NCI-H524 (cell line): ENCODE measurements around the gene KRTAP4-9.
"Not testable (repeated sequence)": the region's sequence is repeated elsewhere in the genome, so short reads cannot be mapped to it uniquely, and the experiment has no call there.

Experiments used
- DNase-seq, 2 experiments: peaks; one replicate each; lab custom pipeline; 2025; lab: John Stamatoyannopoulos, UW

KRTAP4-9 gene

DNA sequence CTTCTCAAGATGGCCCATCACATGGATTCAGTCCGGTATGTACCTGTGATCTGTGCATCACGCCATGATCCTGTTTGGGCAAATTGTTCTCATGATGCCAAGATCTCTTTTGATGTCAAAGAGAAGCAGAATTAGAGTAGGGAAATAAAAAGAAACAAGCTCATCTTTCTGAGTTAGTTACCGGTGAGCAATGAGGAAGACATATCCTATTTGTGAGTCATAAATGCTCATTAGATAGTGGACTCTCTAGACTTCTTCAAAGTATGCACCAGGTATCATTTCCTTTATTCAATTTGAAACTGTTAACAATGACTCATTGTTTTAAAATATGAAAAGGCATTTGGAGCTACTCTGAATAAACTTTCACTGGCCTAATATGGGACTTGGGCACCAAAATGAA, 26.8 kb downstream of the KRTAP4-9 start:
- DNase-seq = no peak

DNA sequence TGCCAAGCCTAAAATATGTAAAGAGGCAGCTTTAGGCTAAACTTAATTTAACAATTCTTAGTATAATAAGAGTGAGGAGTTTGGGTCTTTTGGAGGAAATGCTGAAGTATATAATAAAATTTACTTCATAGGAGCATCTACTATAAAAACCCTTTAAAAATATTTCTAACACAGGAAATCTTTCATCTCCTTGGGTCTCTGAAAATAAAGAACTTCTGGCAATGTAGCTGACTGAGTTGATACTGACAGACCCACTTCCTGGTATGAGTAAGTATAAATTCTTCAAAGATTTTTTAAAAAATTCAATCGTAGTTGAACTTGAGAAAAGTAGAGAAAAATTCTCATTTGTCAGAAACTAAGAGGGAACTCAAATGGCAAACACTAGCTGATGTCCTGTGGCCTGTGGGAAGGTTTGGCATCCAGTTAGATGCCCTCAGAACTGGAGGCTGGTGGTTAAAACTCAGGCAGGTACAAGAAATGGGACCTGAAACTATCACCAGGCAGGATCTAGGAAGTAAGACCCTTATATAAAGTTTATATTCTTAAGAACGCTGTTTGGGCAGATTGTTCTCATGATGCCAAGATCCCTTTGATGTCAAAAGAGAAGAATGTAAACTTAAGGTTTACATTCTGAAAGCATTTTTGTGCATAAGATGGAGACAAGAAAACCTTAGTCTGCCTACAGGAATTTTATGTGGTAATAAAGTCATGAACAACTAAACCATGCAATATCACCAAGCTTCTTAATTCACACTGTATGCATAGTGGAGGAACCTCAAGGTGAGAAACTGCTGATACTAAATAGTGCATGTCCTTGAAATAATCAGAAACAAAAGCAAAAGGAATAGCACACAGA, 28.9 kb downstream of the KRTAP4-9 start:
- no peak for DNase-seq

DNA sequence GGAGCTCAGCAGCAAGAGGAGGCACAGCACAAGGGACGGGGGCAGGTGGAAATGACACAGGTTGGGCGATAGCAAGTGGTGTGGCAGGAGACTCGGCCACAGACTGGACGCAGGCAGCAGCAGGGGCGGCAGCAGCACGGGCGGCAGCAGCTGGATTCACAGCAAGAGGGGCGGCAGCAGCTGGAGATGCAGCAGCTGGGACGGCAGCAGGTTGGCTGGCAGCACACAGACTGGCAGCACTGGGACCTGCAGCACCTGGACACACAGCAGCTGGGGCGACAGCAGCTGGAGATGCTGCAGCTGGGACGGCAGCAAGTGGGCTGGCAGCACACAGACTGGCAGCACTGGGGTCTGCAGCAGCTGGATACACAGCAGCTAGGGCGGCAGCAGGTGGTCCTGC, 34.7 kb downstream of the KRTAP4-9 start:
- not testable (repeated sequence) for DNase-seq

DNA sequence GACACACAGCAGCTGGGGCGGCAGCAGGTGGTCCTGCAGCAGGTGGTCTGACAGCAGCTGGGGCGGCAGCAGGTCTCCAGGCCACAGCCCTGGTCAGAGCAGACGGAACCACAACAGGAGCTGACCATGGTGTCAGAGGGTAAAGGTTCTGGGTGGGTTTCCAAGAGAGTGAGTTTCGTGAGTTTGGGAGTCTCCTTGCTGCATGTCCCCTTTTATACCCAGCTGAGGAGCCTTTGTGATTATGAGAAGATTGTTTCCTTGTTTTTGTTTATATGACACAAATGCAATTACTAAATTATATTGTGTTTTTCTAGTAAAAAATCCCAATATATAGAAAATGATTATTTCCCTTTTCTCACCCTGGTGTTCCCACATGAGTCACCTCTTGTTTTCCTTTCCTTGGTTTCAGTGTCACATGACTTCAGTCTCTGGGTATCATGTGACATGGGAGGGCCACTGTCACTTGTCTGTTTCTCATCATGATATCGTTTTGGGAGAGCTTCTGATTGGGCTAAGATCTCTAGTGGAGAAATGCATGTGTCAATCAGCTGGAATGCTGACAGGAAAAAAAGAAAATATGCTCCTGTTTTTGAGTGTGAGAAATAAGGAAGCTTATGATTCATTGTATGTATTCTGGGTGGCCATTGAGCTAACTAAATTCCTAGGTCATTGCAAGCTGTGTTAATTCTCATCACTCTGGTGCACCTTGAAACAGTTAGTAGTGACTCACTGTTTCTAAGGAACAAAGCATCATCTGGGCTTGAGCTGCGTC, 35.4 kb downstream of the KRTAP4-9 start, which contains the start of gene KRTAP4-6:
KRTAP4-6 (minus strand) TSS at position 185 of the 772 bp plus-strand sequence; CDS start at position 128, 57 bp downstream.
- DNase-seq = no peak

DNA sequence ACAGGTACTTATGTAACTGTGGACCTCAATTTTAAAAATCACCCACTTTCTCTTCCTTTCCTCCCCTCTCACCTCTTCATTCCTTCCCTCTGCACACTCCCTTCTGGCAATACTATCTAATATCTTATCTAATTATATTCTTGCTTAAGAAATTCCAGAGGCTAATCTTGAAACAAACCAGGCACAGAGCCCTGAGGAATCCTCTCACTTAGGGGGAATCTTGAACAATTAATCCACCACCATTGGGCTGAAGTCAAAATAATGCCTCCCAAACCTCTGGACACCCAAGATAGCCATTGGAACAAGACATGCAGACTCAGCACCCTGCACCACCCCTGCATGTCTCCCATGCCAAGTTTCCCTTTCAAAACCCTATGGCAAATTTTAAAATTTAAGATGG, 36.2 kb downstream of the KRTAP4-9 start:
- DNase-seq = no peak

DNA sequence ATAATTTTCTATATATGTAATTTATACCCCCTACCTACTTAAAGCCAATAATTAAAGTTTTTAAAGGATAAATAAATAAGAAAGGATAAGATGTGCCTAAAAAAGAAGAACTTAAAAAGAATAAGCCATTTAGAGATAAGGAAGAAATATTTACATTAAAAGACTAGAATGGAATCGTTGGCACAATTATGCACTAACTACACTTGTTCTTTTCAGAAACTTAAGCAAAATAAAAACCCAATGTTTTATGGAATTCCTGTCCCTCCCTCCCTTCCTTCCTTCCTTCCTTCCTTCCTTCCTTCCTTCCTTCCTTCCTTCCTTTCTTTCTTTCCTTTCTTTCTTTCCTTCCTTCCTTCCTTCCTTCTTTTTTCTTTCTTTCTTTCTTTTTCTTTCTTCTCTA, 39.7 kb downstream of the KRTAP4-9 start:
- DNase-seq = no peak

DNA sequence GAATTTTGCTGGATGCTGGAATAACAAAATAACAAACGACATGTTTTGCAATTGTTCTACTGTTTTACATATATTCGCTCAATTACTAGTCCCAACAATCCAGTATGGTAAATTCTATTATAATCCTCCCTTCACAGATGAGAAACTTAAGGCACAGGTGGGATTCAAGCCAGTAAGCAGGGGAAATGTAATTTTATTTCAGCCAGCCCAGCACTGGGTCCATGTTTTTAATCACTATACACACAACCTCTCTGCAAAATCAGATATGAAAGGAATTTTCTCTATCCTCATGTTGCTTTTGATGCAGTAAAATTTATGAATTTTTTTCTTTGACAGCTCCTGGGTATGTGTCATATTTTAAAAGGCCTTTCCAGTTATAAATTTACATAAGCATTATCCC, 40.1 kb downstream of the KRTAP4-9 start:
- no peak for DNase-seq

DNA sequence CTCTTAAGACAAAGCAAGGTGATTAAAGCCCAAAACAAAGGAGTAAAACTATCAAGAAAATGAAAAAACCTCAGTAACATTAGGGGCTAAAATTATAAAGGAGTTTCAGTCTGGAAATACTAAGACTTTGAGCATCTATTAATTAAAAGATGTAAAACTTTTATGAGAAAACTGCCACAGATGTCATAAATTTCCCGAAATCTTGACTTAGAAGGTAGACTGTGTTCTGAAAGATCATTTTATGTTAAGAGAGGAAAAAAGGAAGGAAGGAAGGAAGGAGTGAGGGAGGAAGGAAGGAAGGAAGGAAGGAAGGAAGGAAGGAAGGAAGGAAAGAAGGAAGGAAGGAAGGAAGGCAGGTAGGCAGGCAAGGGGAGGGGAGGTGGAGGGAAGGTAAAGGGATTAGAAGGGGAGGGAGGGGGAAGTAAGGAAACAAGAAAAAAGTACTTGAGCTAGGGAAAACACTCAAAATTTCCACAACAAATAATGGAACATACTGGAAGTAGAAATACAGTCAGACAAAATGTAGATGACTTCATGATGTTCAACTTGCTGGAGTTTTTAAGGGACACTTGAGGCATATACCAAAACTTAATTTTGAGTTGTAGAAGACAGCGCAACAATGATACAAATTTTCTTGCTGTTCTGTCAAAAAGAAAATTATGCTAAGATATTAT, 42.5 kb downstream of the KRTAP4-9 start:
- DNase-seq = no peak

DNA sequence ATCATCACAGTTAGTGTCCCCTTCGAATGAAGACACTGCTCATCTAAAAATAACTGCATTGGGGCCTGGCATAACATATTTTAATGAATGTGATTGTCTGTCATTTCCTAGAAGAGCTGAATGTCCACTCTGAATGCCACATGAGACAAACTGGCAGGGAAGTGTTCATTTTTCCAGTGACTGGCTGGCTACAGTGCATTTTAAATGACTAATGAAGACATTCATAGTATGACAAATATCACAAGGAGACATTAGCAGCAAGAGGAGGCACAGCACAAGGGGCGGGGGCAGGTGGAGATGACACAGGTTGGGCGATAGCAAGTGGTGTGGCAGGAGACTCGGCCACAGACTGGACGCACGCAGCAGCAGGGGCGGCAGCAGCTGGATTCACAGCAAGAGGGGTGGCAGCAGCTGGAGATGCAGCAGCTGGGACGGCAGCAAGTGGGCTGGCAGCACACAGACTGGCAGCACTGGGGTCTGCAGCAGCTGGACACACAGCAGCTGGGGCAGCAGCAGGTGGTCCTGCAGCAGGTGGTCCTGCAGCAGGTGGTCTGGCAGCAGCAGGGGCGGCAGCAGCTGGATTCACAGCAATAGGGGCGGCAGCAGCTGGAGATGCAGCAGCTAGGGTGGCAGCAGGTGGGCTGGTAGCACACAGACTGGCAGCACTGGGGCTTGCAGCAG, 43.9 kb downstream of the KRTAP4-9 start:
- not testable (repeated sequence) for DNase-seq

DNA sequence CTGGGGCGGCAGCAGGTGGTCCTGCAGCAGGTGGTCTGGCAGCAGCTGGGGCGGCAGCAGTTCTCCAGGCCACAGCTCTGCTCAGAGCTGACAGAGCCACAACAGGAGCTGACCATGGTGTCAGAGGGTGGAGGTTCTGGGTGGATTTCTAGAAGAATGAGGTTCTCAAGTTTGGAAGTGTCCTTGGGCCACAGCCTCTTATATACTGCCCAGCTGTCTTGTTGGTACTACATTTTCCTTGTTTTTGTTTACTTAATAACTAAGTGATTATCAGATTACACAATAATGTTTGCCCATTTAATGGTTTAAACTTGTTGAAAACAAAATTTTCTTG, 44.4 kb downstream of the KRTAP4-9 start, which contains the start of gene KRTAP4-5:
KRTAP4-5 (minus strand) TSS at position 174 of the 334 bp plus-strand sequence; CDS start at position 116, 58 bp downstream.
- no peak for DNase-seq

DNA sequence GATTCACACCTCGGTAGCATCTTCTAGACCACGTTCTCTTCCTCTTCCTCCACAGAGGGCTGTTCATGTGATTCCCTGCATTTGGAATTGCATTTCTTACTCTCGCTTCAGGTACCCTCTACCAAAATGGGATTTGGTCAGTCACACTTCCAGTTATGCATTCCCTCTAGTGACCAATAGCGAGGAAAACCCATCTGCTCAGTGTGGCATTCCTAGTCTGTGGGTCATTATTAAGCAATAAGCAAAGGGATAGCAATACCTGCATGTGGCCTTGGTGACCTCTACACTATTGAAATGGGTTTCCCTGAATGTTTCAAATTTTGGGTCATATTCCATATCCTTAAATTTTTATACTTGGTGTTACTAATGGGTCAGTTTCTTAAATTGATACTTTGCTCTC, 44.8 kb downstream of the KRTAP4-9 start:
- no peak for DNase-seq

DNA sequence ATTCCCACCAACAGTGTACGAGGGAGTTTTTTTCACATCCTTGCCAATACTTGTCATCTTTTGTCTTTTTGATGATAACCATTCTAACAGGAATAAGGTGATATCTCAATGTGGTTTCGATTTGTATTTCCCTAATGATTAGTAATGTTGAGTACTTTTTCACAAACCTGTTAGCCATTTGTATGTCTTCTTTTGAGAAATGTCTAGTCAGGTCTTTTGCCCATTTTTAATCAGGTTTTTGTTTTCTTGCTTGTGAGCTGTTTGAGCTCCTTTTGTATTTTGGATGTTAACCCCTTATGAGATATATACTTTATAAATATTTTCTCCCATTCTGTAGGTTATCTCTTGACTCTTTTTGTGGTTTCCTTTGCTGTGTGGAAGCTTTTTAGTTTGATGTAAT, 46.3 kb downstream of the KRTAP4-9 start:
- DNase-seq = no peak

DNA sequence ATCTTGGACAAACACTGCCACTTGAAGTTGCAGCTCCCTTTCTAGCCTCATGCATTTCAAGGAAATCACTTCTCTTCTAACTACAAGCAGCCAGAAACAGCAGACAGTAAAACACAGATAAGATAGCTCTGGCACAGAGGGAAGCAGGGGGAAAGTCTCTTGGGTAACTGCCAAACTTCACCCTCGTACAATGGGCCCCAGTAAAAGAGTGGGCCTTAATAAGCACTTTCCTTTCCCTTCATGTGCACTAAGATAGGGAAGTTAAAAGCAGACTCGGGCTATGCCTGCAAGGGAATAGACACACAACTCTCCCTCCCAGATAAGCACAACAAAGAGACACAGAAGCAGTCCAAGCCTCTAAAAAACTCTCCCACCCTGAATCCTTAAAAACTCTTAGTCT, 48.7 kb downstream of the KRTAP4-9 start:
- no peak for DNase-seq
